ENCODE measurements around the gene PIGR.

PIGR gene

DNA sequence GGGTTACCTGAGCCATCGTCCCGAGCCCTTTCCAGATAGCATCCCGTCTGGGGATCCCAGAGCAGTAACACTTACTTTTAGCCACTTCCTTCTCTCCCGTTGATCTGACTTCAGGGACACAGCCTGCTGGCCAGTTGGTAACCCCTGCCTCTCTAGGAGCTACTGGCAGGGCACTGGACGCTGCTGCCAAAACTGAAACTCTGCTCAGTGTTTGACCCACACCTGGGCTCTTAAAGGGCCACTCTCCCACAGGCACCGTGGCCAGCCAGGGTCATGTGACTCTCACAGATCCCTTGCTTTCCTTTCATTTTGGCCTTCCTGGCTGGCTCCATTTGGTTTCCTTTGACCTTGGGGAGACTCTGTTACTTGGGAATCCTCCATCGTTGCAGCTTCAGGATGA, at the start of gene PIGR:
Gene PIGR (minus strand): TSS at position 206 of the 400 bp plus-strand sequence. CDS start 5,935 bp downstream, outside the sequence.
- DNase-seq (ENCODE audit: low spot score), result no peak

- DNase-seq (ENCODE audit: low spot score), result no peak
These were observed 46.5 kb upstream of the PIGR start for GRCh38 chr1:206992790-206993189.

DNA sequence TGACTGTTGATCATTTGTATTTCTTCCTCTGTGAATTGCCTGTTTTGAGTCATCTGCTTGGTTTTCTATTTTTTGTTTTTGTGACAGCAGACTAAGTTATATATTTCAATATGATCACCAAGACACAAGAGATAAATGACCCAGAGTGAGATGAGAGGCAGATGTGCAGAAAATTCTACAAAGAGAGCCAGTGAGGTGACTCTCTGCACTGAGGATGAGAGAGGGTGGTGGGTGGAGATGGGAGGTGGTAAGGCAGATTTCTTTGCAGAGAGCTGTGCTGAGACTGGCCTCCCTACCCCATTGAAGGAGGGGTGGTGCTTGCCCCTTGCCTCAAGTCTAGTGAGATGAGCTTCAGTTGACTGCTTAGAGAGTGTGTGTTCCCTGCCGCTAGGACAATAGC, 41.6 kb upstream of the PIGR start:
- no peak for DNase-seq (ENCODE audit: low spot score)

DNA sequence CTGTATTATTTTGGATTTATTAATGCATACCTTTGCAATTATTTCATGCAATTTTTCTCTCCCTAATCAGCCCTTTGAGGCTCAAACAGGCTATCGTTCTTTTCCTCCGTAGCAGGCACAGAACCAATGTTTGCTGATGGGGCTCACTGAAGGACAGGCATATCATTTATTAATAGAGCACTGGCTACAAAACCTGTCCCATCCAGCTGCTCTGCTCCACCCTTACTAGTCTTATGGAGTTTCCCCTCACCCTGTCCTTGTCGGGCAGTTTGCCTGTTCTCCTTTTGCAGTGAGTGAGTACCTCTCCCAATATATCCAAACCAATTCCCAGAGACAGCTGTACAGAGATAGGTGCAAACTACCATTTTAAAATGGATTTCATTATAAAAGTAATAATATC, 40.6 kb upstream of the PIGR start:
- no peak for DNase-seq (ENCODE audit: low spot score)

- DNase-seq (ENCODE audit: low spot score), result no peak
These were observed 40.1 kb upstream of the PIGR start for GRCh38 chr1:206986402-206986801.

GRCh38 chr1:206985162-206985749, 39.0 kb upstream of the PIGR start:
- DNase-seq (ENCODE audit: low spot score), result no peak

GRCh38 chr1:206982216-206982615, 36.0 kb upstream of the PIGR start:
- peak; percentile 60 for DNase-seq (ENCODE audit: low spot score)

GRCh38 chr1:206979379-206980043, 33.2 kb upstream of the PIGR start:
- DNase-seq (ENCODE audit: low spot score), result peak; percentile 13

- DNase-seq (ENCODE audit: low spot score), result no peak
These were observed 32.0 kb upstream of the PIGR start for GRCh38 chr1:206978259-206978658.

- DNase-seq (ENCODE audit: low spot score), result no peak
These were observed 29.0 kb upstream of the PIGR start for GRCh38 chr1:206975306-206975705.

DNA sequence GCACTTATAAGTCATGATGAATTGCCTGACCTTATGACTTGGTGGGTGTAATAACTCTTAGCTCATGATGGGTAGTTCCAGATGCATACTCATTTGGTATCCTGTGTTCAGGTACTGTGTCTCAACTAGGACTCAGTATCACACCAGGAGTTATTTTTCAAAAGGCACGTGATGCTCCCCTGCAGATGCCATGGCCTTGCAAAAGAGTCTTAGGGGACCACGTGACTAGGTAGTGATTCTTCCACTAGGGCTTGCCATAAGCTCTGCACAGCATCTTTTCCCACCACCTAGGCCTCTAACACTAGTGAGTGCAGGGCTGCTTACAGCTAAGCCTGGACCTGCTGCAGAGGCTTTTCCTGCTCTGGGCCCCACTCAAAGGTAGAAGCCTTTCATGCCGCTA, 27.9 kb upstream of the PIGR start:
- no peak for DNase-seq (ENCODE audit: low spot score)

- DNase-seq (ENCODE audit: low spot score), result no peak
These were observed 26.5 kb upstream of the PIGR start for GRCh38 chr1:206972728-206973127.

DNA sequence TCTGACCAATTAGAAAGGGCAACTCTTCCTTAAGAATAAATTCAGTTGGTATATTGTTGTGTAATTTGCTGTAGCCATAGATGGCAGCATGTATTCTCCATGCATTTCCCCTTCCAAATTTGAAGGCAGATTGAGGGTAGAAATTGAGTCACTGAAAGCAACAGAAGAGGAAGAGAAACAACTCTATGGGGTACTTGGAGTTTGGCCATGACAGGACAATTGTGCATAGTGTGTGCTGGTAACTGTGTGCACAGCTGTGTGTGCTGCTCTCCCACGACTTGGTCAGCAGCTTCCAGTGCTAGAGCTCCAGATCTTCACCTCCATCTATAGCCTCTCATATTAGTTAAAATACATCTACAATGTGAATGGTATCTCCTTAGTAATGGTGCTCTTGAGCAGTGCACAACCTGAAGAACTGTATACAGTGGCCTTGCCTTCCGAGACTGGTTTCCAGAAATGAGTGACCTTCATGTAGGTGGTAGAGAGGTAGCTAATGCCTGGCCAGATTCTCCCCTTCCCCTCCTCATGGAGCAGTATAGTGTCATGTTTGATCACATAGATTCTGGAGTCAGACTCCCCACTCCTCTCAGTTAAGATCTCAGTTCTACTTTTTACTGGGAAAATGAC, 24.9 kb upstream of the PIGR start:
- DNase-seq (ENCODE audit: low spot score), result no peak

DNA sequence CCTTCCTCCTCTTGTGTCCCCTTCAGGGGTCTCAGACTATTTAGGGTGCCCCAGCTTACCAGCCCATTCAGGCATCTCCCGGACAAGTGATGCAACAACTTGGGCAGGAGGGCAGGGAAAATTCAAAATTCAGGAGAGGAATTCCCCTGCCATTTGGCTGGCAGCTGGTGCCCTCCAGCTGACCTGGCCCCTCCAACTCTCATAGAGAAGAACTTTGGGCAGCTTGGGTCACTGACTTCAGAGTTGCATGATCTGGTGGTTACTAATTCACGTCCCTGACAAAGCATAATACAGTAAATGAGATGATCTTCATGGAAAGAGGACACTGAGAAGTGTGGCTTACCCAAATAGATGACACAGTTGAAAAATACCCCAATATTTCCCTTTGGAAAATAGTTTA, 24.2 kb upstream of the PIGR start, which contains the start of gene FCAMR:
Gene FCAMR (minus strand): TSS at position 15 of the 400 bp plus-strand sequence. CDS start 335 bp downstream, outside the sequence.
- DNase-seq (ENCODE audit: low spot score), result no peak

DNA sequence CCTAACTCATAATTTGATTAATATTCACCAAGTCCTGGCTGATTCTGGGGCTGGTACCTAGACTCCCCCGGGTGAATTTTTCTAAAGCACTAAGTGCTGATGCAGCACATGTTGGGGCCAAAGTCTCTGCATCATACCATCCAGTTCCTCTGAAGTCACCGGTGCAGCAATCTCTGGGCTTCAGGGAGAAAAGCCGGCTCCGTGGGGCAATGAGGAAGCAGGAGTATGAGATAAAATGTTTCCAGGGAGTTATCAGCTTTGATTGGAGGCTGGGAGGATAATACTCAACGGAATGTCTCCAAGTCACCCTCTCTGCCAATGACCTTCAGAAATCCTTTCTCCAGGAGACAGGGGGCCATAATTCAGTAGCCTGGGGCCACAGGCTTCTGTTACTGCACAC, 22.8 kb upstream of the PIGR start:
- DNase-seq (ENCODE audit: low spot score), result no peak

DNA sequence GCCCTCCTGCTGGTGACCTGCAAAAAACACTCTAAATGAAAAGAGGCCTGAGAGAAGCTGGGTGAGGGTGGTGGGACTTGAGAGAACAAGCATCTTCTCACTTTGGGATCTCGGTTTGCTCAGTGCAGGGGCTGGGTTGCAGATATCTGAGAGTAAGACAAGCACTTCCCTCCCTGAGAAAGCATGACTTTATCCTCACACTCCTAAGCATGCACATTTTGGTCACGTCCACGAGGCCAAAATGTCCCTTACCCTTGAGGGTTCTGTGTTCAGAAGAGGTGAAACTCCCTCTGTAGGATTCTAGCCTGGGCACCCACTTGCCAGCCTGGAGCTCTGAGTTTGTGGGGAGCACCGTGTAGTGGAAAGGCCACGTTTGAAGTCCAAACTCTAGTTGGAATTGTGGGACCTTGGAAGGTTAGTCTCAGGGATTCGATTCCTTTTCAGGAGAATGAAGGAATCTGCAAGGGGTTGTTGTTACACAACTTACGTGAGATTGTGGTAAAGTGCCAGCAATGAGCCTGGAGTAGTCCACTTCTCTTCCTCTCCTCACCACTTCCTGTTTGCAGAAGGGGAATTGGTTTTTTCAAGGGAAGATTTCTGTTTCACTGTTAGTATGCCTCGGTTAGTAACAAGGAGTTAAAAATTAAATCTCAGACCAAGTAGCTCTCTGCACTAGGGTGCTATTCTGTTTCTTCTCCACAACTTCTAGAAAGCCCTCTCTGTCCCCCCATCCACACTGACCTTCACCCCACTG, 21.0 kb upstream of the PIGR start:
- no peak for DNase-seq (ENCODE audit: low spot score)

GRCh38 chr1:206965781-206966180, 19.5 kb upstream of the PIGR start:
- no peak for DNase-seq (ENCODE audit: low spot score)

DNA sequence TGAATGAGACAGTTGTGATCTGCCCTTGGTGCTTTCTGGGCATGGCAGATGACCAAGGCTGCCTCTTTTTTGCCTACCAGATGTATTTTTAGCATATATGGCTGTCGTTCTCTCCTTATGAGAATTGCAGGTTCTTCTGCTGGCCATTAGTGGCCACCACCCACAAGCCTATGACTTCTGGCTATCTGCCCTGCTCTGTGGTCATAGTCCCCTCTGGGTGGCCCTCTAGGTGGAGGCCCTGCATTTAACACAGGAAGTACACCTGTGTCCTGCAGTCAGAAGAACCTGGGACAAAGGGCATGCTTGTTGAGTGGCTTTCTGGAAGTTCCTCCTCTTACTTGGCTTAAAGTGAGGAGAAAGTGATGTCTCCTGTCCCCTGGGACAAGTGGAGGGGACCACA, 17.5 kb upstream of the PIGR start:
- DNase-seq (ENCODE audit: low spot score), result no peak

DNA sequence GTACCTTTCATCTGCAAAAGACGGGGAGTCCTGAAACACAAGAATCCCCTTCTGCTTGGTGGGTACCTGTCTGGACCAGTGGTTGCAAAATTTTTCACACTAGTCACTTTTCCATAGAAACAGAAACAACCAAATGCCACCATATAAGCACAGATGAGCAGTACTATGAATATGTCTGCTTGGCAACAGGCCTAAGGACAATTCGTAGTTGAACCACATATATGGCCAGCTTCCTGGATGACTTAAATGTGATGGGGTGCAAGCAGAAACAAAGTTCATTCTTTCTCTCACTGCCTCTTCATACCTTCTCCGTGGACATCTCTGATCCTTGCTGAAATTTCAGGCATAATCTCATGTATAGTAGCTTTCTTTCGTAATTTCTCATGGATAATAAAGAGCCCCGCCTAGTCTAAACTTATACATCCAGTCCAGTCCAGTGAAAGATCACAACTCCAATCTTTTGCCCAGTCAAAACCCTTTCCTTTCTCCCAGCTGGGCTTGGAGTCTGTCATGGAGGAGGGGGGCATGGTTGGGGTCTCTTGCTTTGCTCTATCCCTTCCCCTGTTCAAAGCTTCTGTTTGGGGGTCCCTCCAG, 16.9 kb upstream of the PIGR start:
- no peak for DNase-seq (ENCODE audit: low spot score)

GRCh38 chr1:206962272-206962671, 16.0 kb upstream of the PIGR start:
- DNase-seq (ENCODE audit: low spot score), result no peak

- no peak for DNase-seq (ENCODE audit: low spot score)
These were observed 15.4 kb upstream of the PIGR start for GRCh38 chr1:206961668-206962067.

GRCh38 chr1:206960676-206961386, 14.6 kb upstream of the PIGR start:
- no peak for DNase-seq (ENCODE audit: low spot score)

Measured in cerebellar cortex (tissue), 1 donor.